ENCODE measurements around the gene IRF2BP1. TPM values are rescaled to one million over a fixed set of nuclear protein-coding genes. Genes with fewer than 3 reads are reported as not detected.
A peak's percentile ranks its signal among the peaks of the same experiment; 100 is the strongest.

Gene IRF2BP1
- total RNA-seq, 1 experiment from 2014 or later = 29.7 TPM

GRCh38 chr19:45917421-45918091, 31.6 kb upstream of the IRF2BP1 start:
- H3K27ac ChIP-seq (ENCODE audit: low read depth, low read length, poor library complexity, severe bottlenecking) = no peak overlapping the region
- H3K4me3 ChIP-seq (ENCODE audit: low read depth, low read length, poor library complexity, severe bottlenecking) = no peak overlapping the region
- no peaks in the 10 kb centered on the region for H3K4me1 ChIP-seq (ENCODE audit: insufficient read depth, low read length, poor library complexity, severe bottlenecking)
- intact Hi-C loops (cut with micrococcal nuclease; ENCODE audit: unreplicated experiment) = no loop called here
- CTCF ChIA-PET = interaction anchor here (1.0 kb wide), 1 partner anchor 15 kb away, joined by 3 read pairs; no protein-coding TSS in a partner anchor
- H3K36me3 ChIP-seq (ENCODE audit: insufficient read depth, low read length, poor library complexity, severe bottlenecking) = no peaks in the 10 kb centered on the region
- no peak for DNase-seq (ENCODE audit: low spot score)
- TF ChIP-seq EZH2 (IDR thresholded peaks at IDR 0.05; ENCODE audit: borderline replicate concordance, low read depth, low read length, poor library complexity, severe bottlenecking) (no peak), CTCF (conservative IDR thresholded peaks at IDR 0.05; ENCODE audit: low read depth, low read length) (no peak)
- POLR2A ChIA-PET (ENCODE audit: low non-redundant PET) = no interaction called here
- peaks cover 24% of the 10 kb centered on the region for H3K27me3 ChIP-seq (replicated peaks; ENCODE audit: insufficient read depth, low read depth, low read length, poor library complexity)
- no TSS peak for BruUV-seq (replicated peaks)
- no peaks in the 10 kb centered on the region for H3K9me3 ChIP-seq (ENCODE audit: low read depth, low read length, poor library complexity, severe bottlenecking)

DNA sequence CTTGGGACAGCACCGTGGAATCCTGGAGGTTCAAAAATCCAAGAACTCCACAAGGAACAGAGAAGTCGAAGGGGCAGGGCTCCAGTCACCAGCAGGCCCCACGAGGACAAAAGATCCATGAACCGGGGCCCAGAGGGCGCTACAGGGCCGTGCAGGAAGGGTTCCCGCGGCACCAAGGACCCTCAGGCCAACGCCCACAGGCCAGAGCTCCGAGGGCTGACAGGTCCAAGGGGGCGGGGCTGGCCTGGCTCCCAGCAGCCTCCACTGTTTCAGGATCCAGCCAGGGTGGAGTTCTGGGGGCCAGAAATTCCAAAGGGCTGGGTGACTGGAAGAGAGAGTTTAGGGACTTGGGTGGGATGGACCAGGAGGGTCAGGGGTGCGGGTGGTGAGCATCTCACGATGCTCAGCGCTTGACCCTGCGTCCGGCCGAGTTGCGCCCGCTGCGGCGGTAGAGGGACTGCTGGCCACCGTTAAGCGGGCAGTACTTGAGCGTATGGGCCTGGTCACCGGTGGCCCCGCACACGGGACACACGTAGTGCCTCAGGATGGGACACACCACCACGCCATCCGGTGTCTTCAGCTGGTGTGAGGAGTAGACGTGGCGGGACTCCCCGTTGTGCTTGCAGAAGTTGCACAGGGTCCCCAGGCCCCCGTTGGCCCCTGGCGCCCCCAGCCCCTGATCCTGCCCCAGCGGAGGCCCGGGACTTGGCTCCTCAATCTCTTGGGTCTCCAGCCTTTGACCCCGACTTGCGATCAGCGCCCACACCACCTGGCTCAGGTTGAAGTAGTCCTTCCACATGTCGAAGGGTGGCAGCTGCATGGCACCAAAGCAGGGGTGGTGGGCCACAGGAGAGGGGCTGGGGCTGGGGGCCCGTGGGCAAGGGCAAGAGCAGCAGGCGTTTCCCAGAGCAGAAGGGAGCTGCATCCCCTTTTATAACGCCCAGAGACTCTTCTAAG, 28.2 kb upstream of the IRF2BP1 start, which contains the start of gene NANOS2:
Gene NANOS2 (minus strand): TSS at position 905 of the 957 bp plus-strand sequence. CDS start 85 bp downstream, at position 820.
- H3K36me3 ChIP-seq (ENCODE audit: insufficient read depth, low read length, poor library complexity, severe bottlenecking) = no peaks in the 10 kb centered on the region
- no peak within 1 kb of the TSS for H3K4me3 ChIP-seq (ENCODE audit: low read depth, low read length, poor library complexity, severe bottlenecking)
- intact Hi-C loops (cut with micrococcal nuclease; ENCODE audit: unreplicated experiment) = no loop called here
- no peak within 1 kb of the TSS for H3K27ac ChIP-seq (ENCODE audit: low read depth, low read length, poor library complexity, severe bottlenecking)
- ChIA-PET CTCF (no interaction called here), POLR2A (ENCODE audit: low non-redundant PET) (no interaction called here)
- peaks cover 14% of the 10 kb centered on the region for H3K27me3 ChIP-seq (replicated peaks; ENCODE audit: insufficient read depth, low read depth, low read length, poor library complexity)
- H3K9me3 ChIP-seq (ENCODE audit: low read depth, low read length, poor library complexity, severe bottlenecking) = no peaks in the 10 kb centered on the region
- DNase-seq (ENCODE audit: low spot score) = no peak
- H3K4me1 ChIP-seq (ENCODE audit: insufficient read depth, low read length, poor library complexity, severe bottlenecking) = no peaks in the 10 kb centered on the region
- peak; percentile 24 for TF ChIP-seq CTCF (conservative IDR thresholded peaks at IDR 0.05; ENCODE audit: low read depth, low read length)
- TF ChIP-seq EZH2 (IDR thresholded peaks at IDR 0.05; ENCODE audit: borderline replicate concordance, low read depth, low read length, poor library complexity, severe bottlenecking) = no peak
- no TSS peak for BruUV-seq (replicated peaks)

DNA sequence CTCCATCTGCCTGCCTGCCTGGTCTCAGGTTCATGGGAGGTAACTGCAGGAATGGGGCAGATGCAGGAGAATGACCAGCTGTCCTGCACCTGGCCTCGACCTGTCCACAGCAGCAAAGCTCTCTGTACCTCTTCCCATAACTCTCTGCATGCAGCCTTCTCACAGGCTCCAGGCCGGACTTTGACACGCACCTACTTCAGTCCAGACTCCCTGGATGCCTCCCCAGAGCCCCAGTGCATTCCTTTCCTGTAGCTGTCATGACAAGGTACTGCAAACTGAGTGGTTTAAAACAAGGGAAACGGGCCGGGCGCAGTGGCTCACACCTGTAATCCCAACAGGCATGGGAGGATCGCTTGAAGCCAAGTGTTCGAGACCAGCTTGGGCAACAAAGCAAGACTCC, 25.4 kb upstream of the IRF2BP1 start:
- Histone ChIP-seq H3K4me3 (ENCODE audit: low read depth, low read length, poor library complexity, severe bottlenecking) (no peak overlapping the region), H3K4me1 (ENCODE audit: insufficient read depth, low read length, poor library complexity, severe bottlenecking) (no peaks in the 10 kb centered on the region), H3K36me3 (ENCODE audit: insufficient read depth, low read length, poor library complexity, severe bottlenecking) (no peaks in the 10 kb centered on the region), H3K27me3 (replicated peaks; ENCODE audit: insufficient read depth, low read depth, low read length, poor library complexity) (no peaks in the 10 kb centered on the region), H3K27ac (ENCODE audit: low read depth, low read length, poor library complexity, severe bottlenecking) (no peak overlapping the region), H3K9me3 (ENCODE audit: low read depth, low read length, poor library complexity, severe bottlenecking) (no peaks in the 10 kb centered on the region)
- CTCF ChIA-PET = no interaction called here
- POLR2A ChIA-PET (ENCODE audit: low non-redundant PET) = no interaction called here
- no TSS peak for BruUV-seq (replicated peaks)
- intact Hi-C loops (cut with micrococcal nuclease; ENCODE audit: unreplicated experiment) = no loop called here
- no peak for TF ChIP-seq EZH2 (IDR thresholded peaks at IDR 0.05; ENCODE audit: borderline replicate concordance, low read depth, low read length, poor library complexity, severe bottlenecking)
- TF ChIP-seq CTCF (conservative IDR thresholded peaks at IDR 0.05; ENCODE audit: low read depth, low read length) = no peak
- DNase-seq (ENCODE audit: low spot score) = no peak
